GM20000 (cell line): ENCODE data around the gene ASXL1.

Experiments
- DNase-seq: peaks from one replicate; pipeline ENCODE4 v3.0.0; 2012; ENCODE audit warnings: low spot score
- TF ChIP-seq, protein P1 (sequence below): IDR thresholded peaks from 2 replicates; pipeline ENCODE4 v1.5.1; 2012; ENCODE audit warnings: mild to moderate bottlenecking, control low read depth; ENCODE audit errors: extremely low read depth, missing control alignments

Gene ASXL1

DNA sequence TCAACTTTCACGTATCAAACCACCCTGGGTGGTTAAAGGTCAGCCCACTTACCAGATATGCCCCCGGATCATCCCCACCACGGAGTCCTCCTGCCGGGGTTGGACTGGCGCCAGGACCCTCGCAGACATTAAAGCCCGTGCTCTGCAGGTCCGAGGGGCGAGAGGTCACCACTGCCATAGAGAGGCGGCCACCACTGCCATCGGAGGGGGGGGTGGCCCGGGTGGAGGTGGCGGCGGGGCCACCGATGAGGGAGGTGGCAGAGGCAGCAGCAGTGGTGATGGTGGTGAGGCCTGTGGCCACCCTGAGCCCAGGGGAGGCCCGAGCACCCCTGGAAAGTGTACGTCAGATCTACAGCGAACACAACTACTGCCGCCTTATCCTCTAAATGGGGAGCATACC is 76.3 kb downstream of the ASXL1 start:
- no peak for DNase-seq
- TF ChIP-seq, protein P1, sequence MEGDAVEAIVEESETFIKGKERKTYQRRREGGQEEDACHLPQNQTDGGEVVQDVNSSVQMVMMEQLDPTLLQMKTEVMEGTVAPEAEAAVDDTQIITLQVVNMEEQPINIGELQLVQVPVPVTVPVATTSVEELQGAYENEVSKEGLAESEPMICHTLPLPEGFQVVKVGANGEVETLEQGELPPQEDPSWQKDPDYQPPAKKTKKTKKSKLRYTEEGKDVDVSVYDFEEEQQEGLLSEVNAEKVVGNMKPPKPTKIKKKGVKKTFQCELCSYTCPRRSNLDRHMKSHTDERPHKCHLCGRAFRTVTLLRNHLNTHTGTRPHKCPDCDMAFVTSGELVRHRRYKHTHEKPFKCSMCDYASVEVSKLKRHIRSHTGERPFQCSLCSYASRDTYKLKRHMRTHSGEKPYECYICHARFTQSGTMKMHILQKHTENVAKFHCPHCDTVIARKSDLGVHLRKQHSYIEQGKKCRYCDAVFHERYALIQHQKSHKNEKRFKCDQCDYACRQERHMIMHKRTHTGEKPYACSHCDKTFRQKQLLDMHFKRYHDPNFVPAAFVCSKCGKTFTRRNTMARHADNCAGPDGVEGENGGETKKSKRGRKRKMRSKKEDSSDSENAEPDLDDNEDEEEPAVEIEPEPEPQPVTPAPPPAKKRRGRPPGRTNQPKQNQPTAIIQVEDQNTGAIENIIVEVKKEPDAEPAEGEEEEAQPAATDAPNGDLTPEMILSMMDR = no peak

DNA sequence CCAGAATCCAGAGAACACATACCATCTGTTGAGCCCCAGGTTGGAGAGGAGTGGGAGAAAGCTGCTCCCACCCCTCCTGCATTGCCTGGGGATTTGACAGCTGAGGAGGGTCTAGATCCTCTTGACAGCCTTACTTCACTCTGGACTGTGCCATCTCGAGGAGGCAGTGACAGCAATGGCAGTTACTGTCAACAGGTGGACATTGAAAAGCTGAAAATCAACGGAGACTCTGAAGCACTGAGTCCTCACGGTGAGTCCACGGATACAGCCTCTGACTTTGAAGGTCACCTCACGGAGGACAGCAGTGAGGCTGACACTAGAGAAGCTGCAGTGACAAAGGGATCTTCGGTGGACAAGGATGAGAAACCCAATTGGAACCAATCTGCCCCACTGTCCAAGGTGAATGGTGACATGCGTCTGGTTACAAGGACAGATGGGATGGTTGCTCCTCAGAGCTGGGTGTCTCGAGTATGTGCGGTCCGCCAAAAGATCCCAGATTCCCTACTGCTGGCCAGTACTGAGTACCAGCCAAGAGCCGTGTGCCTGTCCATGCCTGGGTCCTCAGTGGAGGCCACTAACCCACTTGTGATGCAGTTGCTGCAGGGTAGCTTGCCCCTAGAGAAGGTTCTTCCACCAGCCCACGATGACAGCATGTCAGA is 77.4 kb downstream of the ASXL1 start:
- TF ChIP-seq, protein P1 = no peak
- DNase-seq = no peak

DNA sequence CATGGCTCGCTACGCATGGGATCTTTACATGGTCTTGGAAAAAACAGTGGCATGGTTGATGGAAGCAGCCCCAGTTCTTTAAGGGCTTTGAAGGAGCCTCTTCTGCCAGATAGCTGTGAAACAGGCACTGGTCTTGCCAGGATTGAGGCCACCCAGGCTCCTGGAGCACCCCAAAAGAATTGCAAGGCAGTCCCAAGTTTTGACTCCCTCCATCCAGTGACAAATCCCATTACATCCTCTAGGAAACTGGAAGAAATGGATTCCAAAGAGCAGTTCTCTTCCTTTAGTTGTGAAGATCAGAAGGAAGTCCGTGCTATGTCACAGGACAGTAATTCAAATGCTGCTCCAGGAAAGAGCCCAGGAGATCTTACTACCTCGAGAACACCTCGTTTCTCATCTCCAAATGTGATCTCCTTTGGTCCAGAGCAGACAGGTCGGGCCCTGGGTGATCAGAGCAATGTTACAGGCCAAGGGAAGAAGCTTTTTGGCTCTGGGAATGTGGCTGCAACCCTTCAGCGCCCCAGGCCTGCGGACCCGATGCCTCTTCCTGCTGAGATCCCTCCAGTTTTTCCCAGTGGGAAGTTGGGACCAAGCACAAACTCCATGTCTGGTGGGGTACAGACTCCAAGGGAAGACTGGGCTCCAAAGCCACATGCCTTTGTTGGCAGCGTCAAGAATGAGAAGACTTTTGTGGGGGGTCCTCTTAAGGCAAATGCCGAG is 78.2 kb downstream of the ASXL1 start:
- DNase-seq = no peak
- TF ChIP-seq, protein P1 = no peak

DNA sequence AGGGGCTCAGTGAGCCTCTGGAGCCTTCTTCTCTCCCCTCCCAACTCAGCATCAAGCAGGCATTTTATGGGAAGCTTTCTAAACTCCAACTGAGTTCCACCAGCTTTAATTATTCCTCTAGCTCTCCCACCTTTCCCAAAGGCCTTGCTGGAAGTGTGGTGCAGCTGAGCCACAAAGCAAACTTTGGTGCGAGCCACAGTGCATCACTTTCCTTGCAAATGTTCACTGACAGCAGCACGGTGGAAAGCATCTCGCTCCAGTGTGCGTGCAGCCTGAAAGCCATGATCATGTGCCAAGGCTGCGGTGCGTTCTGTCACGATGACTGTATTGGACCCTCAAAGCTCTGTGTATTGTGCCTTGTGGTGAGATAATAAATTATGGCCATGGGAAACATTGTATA is 78.8 kb downstream of the ASXL1 start:
- DNase-seq = no peak
- TF ChIP-seq, protein P1 = no peak

DNA sequence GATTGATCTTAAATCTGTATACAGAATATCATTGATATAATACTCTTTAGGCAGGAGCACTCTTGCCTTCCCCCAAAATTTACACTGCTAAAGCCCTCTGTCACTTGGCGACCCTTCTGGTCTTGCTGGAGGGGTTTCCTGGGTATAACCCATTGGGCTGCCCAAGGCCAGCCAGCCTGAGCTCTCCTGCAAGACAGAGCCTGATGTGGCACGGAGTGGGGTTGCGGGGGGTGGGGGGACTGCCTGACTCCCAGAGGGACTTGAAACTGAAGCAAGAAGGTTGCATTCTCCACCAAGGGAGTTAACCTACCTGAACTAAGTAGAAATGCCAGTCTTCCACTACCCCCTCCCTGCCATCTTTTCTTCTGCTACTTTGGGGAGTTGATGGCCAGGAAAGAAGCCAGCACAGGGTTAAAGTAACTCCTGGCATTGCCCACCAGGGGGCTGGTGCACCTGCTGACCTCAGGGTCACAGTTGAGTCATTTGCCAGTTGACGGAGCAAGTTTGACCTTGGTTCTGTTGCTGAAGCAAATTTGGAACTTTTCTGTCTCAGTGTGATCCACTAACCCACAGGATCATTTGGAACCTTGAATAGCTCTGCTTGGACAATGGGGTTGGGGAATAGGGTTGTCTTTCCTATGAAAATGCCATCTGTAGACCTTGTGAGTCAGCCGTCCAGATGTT is 79.4 kb downstream of the ASXL1 start:
- TF ChIP-seq, protein P1 = no peak
- no peak for DNase-seq

DNA sequence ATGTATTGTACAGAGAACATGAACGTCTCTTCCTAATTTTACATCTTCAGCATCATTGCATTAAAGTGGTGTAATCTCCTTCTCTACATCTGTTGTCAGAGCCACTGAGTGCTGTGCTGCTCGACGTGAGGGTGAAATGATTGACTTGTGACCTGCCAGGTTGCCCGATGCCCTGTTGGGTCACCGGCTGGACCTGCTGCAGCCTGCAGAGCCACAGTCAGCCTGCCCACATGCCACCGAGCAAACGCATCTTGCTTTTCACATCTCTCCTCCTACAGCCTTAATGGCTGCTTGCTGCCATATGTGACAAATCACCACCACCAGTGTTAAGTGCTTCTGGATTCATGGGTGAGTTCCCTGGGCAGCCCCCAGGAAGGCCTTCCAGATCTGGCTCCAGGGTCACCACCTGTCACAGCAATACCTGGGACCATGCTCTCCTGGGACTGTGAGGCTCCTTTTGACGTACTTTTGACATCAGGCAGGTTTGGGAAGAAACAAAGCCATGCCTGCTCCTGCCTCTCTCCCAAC is 80.3 kb downstream of the ASXL1 start:
- TF ChIP-seq, protein P1 = no peak
- no peak for DNase-seq
